ENCODE results near the gene PRAMEF18.
"Not testable (repeated sequence)": the region's sequence is repeated elsewhere in the genome, so short reads cannot be mapped to it uniquely, and the experiment has no call there.

PRAMEF18 gene

GRCh38 chr1:13208712-13209111 is 17.2 kb downstream of the PRAMEF18 start:
- not testable (repeated sequence) for DNase-seq (ENCODE audit: low read depth in 2 of 2)

GRCh38 chr1:13201309-13201708 is 24.6 kb downstream of the PRAMEF18 start, which contains the start of gene PRAMEF13:
PRAMEF13 (minus strand) TSS chr1:13201409; CDS start chr1:13199589, 1,820 bp downstream.
- DNase-seq (ENCODE audit: low read depth in 2 of 2) = not testable (repeated sequence)

Measured in stimulated activated CD4-positive, alpha-beta T cell treated with anti-CD3 and anti-CD28 coated beads, Interleukin-4, amount 100 ng/mL, for 48 hours (primary cell).